HTR-8/SVneo (cell line): ENCODE measurements around the gene CDC42EP2.
A peak's percentile ranks its signal among the peaks of the same experiment; 100 is the strongest.

Experiments
- DNase-seq: peaks from one replicate; pipeline ENCODE4 v3.0.0; 2011; ENCODE audit warnings: low spot score, mixed read lengths; ENCODE audit not compliant: insufficient read length
- FAIRE-seq: peaks from 2 replicates; lab custom pipeline; 2011; peaks lifted over from hg19 to GRCh38; lab: Jason Lieb, UNC

CDC42EP2 gene

DNA sequence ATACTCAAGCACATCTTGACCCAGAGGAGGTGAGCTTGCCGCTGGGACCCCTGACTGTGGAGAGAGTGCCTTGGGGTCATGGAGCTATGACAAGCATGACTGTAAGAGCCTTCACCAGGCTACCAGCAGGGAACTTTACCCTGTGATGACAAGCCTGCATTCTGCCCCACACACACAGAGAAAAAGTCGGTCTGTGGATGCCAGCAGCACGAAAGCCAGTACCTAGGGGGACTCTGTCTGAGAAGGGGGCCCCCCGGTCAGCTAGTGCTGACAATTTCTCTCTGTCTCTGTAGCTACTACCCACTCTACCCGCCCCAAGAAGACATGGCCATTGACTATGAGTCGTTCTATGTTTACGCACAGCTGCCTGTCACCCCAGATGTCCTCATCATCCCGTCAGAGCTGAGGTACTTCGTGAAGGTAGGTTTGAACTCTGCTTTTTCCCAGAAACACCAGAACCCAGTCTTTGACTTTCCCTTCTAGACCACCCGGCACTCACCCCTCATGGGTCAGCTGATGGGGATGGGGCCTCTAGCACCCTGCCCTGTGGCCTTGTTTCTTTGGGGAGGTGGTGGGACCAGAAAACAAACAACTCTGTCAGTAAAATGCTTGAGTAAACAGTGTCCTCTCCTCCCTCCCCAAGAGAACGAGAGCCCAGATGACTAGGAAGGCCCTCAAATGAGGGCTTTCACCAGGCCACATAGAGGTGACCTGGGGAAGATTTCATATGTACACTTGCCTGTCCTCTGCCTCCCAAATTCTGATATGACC, 18.9 kb upstream of the CDC42EP2 start:
- no peak for FAIRE-seq

DNA sequence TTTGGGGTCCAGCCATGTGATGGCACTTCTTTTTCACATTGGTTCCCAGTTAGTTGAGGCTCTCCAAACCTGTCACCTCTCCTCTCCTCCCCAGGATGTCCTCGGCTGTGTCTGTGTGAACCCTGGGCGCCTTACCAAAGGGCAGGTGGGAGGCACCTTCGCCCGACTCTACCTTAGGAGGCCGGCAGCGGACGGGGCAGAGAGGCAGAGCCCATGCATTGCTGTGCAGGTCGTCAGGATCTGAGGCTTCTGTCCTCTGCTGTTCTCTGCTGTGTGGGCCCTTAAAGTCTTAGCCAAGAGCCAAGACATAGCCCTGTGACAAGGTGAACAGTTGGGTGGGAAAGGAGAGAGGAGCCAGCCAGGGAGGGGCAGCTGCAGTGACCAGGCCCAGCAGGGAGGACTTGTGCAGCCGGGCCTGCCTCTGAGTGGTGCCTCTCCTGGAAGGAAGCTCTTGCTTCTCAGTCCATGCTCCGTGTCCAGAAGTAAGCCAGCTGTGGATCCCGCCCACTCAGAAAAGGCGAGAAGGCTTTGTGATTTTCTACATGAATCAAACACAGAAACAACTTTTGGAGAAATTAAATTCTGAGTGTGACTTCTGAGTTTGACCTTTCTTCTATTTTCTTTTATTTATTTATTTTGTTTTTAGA, 17.5 kb upstream of the CDC42EP2 start:
- FAIRE-seq (no peak), DNase-seq (no peak)

More for the DNA sequence above, 18.9 kb upstream of the CDC42EP2 start:
- DNase-seq: no peak

DNA sequence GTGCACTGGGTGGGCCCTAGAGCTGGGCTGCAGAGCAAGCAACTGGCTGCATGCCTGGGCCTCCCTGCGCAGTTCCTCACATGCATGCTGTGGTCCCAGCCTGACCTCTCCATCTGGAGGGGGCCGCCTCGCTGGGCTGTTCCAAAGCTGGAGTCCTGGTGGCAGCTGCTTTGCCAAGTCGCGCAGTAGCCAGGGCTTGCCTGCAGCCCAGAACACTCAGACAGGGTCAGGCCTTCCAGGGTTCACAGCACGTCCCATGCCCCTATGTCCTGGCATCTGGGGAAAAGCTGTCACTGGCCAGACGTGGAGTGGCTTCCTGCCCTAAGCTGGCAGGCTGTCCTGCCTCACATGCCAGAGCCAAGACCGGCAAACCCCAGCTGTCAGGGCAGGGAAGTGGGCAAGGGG, 16.5 kb upstream of the CDC42EP2 start:
- DNase-seq: no peak
- FAIRE-seq: no peak

DNA sequence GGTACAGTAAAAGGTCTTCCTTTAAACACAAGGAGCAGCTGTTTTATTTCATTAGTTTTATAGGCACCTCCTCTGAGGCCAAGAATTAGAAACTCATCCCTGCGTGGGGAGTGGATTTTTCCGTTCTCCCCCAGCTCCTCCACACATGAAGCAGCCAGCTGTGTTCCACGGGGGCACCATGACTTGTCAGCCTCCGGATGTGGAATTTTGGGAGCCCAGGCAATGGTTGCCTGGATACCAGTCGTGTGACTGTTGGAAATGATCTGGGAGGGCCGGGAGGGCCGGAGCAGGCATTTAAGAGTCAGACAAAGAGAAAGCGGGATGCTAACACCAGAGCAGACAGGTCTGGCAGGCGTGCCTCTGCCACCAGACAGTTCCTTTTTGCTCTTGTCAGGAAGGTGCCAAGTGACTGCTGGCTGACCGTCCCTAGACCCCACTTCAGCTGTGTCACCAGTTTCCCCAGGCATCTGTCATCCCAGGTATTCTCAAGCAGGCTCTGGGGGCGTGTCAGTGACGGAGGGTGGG, 15.9 kb upstream of the CDC42EP2 start:
- no peak for DNase-seq

DNA sequence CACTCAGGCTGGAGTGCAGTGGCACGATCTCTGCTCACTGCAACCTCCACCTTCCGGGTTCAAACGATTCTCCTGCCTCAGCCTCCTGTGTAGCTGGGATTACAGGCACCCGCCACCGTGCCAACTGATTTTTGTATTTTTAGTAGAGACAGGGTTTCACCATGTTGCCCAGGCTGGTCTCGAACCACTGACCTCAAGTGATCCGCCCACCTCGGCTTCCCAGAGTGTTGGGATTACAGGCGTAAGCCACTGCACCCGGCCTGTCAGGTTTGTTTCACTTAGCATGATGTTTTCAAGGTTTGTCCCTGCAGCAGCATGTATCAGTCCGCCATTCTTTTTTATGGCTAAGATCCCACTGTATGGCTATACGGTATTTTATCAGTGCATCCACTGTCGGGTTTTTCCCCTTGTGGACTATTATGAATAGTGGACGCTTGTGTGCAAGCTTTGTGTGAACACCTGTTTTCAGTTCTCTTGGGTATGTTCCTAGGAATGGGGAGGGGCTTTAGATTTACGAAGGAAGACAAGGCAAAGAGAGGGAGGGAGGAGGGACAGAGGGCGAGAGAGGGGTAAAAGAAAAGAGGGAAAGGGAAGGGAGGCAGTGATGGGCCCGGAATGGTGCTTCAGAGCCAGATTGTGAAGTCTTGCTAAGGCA, 13.9 kb upstream of the CDC42EP2 start:
- DNase-seq: no peak
- no peak for FAIRE-seq

More for the DNA sequence above, 15.9 kb upstream of the CDC42EP2 start:
- no peak for FAIRE-seq

DNA sequence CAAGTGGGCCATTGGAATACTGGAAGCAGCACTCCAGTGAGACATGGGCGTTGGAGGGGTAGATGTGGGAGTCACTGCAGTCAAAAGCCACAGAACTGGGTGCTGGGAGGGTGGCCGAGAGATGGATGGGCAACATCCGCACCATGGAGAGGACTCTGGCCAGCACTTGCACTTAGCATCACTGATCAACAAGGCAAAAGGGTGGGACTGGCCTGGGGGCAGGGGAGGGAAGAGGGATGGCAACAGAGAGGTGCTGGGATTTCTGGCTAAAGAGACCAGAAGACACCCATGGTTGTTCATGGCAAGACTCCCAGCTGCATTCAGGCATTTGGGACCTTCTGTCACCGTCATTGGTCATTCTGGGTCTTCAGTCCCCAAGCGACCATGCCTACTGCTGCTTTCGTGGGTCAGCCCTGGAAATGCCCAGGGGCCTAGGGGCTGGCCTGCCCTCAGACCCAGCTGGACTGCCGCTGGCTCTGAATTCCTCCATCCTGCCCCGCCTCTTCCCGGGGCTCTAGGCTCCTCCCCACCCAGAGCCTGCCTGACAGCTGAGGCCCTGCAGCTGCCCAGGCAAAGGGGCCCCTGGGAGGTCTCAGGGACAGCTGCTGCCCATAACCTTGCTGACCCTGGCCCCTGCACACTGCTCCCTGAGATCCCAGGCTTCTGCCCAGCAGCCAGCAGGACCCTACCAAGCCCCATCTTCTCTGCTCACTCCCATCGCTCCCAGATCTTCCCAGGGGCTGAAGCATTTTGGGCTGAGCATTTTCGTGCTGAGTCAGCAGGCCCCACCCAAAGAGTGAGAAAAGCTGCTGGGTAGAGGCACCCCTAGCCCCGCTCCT, 13.0 kb upstream of the CDC42EP2 start:
- peak; percentile 38 for FAIRE-seq
- DNase-seq: no peak

DNA sequence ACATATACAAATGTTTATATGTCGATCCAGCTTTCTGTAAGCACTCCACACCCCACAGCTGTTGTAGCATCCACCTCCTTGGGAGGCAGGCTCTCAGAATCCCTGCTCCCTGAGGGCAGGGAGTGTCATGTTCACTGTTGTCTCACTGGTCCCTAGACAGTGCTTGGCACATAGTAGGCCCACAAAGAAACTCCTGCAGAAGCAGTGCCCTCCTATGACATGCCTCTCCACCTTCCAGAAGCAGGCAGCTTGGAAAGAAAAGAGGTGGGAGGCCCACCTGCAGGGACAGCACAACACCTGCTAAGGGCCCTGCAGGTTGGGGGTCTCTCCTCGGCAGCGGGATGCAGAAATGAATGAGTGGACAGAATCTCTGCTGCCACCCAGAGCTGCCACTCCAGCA, 11.1 kb upstream of the CDC42EP2 start:
- DNase-seq: no peak
- FAIRE-seq: no peak

DNA sequence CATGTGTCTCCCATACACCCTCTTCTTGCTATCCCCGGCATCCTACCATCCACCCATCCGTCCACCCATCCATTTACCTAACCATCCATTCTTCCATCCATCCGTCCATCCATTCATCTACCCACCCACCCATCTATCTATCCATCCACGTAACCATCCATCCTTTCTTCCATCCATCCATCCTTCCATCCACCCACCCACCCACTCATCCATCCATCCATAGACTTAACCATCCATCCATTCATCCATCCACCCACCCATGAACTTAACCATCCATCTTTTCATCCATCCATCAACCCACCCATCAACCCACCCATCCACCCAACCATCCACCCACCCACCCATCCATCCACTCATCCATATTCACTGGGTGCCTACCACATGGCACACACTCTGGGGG, 10.6 kb upstream of the CDC42EP2 start:
- FAIRE-seq (no peak), DNase-seq (no peak)

DNA sequence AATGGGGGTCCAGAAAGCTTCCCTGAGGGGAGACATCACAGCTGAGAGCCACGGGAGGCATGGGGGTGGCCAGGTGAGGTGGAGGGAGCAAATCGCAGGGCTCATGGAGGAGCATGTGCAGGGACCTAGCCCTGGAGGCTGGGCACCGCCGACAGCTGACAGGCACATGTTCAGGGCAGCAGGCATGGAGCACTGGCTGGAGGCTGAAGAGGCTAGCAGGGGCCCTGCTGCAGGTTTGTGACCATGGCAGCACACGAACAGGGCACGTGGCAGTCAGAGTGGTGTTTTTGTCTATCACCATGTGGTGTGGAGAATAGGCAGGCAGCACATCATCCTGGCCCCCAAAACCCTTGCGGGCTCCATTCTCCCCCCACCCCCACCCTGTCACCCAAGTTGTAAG, 10.1 kb upstream of the CDC42EP2 start:
- FAIRE-seq (no peak), DNase-seq (no peak)

DNA sequence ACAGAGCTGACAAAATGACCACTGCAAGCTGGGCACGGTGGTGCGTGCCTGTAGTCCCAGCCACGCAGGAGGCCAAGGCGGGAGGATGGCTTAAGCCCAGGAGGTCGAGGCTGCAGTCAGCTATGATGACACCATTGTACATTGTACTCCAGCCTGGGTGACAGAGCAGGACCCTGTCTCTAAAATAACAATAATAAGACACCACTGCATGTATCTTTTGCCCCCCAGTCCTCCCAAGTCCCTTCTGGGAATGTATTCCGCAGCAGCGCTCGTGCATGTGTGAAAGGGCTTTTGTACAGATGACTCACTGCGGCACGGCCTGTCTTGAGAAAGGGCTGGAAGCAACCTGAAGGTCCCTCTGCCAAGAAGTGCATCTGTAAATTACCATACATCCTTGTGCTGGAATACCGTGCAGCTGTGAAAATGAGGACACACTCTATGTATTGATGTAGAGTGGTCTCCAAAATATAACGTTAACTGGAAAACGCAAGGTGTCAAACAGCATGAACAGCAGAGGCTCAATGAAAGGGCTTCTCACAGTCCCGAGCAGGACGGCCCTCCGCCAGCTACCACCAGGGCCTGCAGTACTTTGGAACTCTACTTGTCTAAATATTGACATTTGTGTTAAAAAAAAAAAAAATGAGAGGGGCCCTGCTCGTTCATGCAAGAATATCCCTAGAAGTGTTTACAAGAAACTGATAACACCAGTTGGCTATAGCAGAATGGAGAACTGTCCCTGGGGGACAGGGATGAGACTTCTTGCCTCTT, 9.0 kb upstream of the CDC42EP2 start:
- no peak for DNase-seq
- no peak for FAIRE-seq

DNA sequence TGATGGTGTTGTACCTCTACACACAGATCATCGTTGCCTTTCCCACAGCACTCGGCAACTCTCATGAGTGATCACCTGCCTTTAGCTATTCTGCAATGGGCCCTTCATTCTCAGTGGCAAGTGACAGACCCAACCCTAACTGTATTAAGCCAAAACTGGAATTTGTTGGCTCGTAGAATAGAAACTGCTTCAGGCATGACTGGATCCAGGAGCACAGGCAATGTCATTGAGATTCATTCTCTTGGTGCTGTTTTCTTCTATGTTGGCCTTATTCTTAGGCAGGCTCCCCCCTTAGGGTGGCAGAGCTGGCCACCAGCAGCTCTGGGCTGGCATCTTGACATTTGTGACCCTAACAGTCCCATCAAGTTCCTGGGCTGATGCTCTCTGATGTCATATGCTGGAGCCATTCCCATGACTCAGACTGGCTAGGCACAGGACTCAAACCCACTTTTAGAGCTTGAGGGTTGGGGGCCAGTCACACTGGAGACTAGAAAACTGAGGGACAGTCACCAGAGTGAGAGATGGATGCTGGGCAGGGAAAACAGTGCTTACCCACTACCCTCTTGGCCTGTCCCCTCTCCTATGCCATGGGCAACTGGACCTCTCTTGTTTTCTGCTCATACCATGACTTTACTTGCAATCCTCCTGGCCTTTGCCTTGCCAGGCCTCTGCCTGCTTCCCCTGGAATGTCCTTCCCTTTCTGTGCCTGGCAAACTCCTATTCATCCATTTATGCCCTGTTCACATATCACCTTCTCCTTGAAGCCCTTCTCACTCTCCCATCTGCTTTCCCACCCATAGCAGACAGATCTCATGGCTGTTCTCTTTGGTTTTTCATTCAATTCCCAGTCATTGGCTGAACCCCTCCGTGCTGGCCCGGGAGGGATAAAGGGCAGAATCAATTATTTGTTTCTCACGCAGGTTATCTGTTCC, 7.1 kb upstream of the CDC42EP2 start:
- FAIRE-seq (no peak), DNase-seq (no peak)

DNA sequence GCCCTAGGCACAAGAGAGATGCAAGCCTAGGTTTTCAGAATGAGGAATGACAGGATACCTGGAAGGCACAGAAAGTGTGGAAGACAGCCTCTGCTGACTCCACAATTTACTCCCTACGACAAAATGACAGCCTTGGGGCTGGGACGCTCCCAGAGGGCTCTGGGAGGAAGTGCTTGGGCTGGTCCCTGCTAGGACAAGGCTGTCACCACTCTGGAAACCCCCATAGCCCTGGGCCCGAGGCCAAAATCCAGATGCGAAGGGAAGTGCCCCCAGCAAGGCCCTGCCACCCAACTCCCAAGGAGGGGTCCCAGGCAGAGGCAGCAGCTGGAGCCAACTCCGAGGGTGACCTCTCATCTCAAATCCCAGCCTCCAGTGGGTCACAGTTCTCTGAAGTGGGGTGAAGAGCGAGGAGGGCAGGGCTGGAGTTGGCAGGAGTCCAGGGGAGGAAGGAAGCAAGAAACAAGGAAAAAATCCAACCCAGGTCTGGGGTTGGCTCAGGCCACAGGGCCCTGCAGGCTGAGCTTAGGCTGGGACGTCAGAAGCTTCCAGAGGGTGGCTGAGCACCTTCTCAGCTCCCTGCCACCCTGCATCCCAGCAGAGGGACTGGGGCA, 6.3 kb upstream of the CDC42EP2 start:
- FAIRE-seq (no peak), DNase-seq (no peak)

DNA sequence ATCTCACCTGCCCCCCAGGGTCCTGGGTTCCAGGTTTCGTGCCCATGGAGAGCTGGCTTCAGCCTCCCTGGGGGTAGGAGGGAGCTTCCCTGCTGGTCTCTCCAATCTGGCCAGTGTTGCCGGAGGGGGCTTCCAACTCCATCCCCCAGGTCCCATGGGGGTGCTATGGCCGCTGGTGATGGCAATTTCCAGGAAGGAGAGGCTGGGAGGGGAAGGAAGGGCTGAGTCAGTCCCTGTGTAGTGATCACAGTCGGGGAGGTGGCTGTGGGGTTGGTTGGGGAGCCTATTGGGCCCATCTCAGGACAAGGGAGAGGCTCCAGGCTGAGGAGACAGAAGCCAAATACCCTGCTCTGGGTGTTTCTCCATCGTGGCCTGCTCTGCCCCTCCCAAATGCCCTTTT, 5.7 kb upstream of the CDC42EP2 start:
- FAIRE-seq (no peak), DNase-seq (no peak)

DNA sequence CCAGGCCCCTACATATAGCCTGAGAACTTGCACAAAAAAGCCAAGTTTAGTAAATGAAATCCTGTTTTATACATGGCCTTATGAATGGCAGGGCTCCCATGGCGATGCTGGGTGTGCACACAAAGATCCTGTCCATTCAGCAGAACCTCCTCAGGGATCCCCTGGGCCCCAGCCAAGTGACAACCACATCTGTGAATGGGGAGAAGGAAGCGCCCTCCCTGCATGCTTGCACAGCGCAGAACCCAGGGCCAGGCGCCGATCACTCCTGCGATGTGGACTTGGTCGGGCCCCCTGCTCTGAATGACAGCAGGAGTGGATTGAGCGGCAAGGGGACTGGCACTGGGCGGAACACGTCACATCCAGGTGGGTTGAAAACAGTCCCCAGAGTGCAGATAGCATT, 4.5 kb upstream of the CDC42EP2 start:
- FAIRE-seq (no peak), DNase-seq (no peak)

DNA sequence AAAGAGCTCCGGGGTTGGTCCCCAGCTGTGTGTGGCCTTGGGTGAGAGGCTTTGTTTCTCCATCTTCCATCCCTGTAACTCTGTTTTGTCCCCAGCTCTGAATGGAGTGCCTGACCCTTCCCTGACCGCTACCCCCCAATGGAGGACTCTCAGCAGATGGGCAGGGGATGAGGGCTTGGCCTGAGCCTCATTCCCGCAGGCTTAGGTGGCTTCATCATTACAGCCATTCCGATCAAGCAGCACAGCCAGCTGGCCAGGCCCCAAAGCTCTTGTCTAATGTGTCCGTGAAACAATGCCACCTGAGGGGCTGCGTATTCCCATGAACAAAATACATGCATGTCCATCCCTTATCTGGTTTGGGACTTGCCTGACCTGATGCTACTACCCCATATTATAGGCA, 3.9 kb upstream of the CDC42EP2 start:
- DNase-seq (no peak), FAIRE-seq (no peak)

DNA sequence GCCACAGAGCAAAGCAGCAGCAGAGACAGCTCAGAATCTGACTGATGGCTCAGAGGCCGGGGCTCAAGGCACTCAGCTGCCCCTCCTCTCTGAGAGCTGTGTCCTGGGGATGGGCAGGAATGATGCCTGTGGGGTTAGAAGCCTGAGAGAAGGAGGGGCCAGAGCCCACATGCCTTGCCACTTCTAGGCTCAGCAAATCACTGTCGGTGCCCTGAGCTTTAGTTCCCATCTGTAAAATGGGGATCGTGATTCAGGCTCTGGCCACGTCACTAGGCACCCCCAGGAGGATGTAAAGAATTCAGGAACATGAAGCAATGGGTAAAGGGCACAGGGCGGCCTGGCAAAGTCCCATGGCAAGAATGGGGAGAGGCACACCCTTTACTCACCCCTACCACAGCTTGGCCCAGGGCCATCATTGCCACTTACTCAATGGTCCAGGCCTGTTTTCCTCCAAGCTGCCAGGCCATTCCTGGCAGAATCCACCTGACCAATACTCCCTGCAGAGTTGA, 3.4 kb upstream of the CDC42EP2 start:
- DNase-seq: no peak
- no peak for FAIRE-seq

DNA sequence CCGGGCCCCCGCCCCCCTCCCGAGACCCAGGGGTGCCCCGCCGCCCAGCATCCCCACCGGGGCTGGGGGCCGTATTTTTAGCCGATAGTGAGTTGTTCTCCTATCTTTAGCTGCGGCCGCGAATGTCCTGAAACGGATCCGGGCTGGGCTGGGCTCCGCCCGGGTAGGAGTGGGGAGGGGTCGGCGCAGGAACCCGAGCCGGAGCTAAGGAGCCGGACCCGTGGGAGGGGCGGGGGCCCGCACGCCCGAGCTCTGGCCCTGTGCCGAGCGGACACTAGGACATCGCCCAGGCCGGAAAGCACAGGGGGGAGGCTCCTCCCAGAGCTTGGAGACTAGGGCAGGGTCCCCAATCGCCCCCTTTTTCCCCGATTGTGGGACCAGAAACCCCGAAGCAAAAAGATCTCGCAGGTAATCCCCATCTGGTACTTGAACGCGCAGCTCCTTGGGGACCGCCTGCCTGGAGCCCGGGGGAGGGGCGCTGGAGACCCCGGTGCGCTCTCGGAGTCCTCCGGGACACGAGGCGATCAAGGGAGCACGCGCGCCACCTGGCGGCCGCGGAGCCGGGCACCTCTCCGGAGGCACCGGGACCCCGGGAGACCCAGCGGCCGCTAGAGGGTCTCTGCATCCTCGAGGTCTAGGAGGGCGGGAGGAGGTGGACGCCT, 669 bp downstream of the CDC42EP2 start:
- DNase-seq (peak; percentile 75), FAIRE-seq (no peak)
